Measurements from ENCODE around the gene CLK2.

DNA sequence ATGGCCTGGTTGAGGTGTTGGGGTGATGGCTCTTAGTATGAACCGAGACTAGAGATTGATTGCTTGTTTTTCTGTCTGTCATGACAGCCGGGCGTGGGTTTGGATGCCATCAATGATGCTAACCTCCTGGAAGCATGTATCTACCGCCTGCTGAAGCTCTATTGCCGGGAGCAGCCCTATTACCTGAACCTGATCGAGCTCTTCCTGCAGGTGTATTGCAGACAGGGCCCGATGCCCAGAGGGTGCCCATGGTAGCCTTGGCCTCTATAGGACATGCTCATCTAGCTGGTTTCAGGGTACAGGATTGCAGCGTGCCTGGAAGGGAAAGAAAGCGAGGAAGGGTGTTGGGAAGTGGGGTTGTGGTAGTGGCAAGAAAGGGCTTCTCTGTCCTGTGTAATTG lies 44.8 kb upstream of the CLK2 start:
- no peak for TF ChIP-seq CTCF (IDR thresholded peaks at IDR 0.05 in 2 of 3, conservative IDR thresholded peaks at IDR 0.05 in 1 of 3; ENCODE audit: borderline replicate concordance in 1 of 3, insufficient read depth in 1 of 3, low read depth in 2 of 3, low read length in 2 of 3)
- TF ChIP-seq CEBPB (IDR thresholded peaks at IDR 0.05; ENCODE audit: low read depth), result no peak
- TF ChIP-seq SIN3A (IDR thresholded peaks at IDR 0.05; ENCODE audit: low read depth), result no peak
- TF ChIP-seq POLR2AphosphoS5 (IDR thresholded peaks at IDR 0.05; ENCODE audit: low read depth, low read length), result no peak; the same call in 1 of the 2 replicates
